WI38 (cell line): ENCODE data around the gene CLSTN2.
A peak's percentile ranks its signal among the peaks of the same experiment; 100 is the strongest.

Source experiments
- H3K4me3 ChIP-seq: 2 replicates; pipeline ENCODE4 v1.5.1; 2011; ENCODE audit warnings: low read depth, mild to moderate bottlenecking, control low read depth, low read length
- CTCF ChIP-seq: IDR thresholded peaks from 2 replicates; pipeline ENCODE4 v1.5.1; 2012; ENCODE audit warnings: low read depth, mild to moderate bottlenecking, control low read depth, low read length

CLSTN2 gene

DNA sequence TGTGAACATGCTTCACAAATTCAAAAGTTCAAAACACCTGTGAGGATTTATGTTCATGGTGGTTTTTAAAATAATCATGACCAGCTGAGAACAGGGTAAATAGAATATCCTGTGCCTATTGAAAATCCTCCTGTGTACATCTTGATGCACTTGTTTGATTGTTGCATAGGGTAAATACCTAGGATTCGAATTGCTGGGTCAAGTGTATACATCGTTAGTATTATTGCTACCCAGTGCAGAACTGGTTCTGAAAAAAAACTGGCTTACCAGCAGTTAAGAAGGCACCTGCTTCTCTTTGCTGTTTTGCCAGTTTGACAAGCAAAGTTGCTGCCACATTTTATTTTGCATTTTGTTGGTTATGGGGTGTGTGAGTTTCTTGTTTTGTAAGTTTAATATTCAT, 272.6 kb downstream of the CLSTN2 start:
- H3K4me3 ChIP-seq = no peak overlapping the region
- TF ChIP-seq CTCF = no peak

DNA sequence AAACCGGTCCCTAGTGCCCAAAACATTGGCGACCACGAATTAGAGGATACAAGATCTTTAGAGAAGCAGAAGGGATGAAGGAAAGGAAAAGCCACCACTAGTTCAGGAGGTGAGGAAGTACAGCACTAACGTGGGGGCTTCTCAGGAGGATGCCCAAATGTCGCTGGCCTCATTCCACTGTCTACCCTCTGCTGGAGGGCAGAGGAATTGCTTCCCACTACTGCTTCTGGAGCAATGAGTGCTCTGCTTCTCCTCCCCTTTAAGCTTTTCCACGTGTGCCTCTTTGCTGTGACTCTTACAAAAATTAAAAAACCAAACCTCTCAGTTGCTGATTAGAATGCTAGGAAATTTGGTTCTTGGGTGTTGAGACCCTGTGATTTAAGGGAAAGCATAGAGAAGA, 281.3 kb downstream of the CLSTN2 start:
- no peak overlapping the region for H3K4me3 ChIP-seq
- TF ChIP-seq CTCF = 0 out of 2 replicates have a peak, but pooled peaks have one; percentile 3

GRCh38 chr3:140219291-140219690, 284.3 kb downstream of the CLSTN2 start:
- no peak overlapping the region for H3K4me3 ChIP-seq
- no peak for TF ChIP-seq CTCF

- no peak for TF ChIP-seq CTCF
- H3K4me3 ChIP-seq = no peak overlapping the region
Measured at GRCh38 chr3:140219923-140220452, 285.0 kb downstream of the CLSTN2 start.

- no peak overlapping the region for H3K4me3 ChIP-seq
- TF ChIP-seq CTCF = no peak
Measured at GRCh38 chr3:140223197-140223596, 288.2 kb downstream of the CLSTN2 start.

DNA sequence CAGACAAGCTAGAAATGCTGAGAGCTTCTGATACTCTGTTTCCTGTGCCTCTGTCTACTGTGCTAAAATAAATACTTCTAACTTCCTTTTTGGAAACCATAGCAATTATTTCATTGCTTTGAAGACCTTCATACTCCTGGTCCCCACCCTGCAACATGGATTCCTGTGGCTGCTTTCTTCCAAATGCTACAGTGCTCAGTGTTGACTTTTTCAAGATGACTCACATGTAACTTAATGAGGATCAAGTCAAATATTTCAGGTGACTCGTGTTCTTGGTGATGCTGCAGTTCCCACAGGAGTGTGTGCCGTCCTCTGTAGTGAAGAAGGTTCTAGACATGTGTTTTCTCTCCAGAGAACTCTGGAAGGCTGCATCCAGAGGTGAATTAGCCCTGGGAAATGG, 288.6 kb downstream of the CLSTN2 start:
- no peak for TF ChIP-seq CTCF
- no peak overlapping the region for H3K4me3 ChIP-seq

- TF ChIP-seq CTCF = no peak
- no peak overlapping the region for H3K4me3 ChIP-seq
Measured at GRCh38 chr3:140224307-140224706, 289.3 kb downstream of the CLSTN2 start.
